Dendritic cell treated with granulocyte-macrophage colony-stimulating factor and Interleukin-4, amounts not matched to agents 40 ng/mL and 50 ng/mL, for 4 days (primary cell): ENCODE results near the gene DTNB.
"Not testable (repeated sequence)": the region's sequence is repeated elsewhere in the genome, so short reads cannot be mapped to it uniquely, and the experiment has no call there.

ENCODE experiments used
- H3K27ac Mint-ChIP-seq: one replicate; pipeline ENCODE4 v1.8.0; 2022; ENCODE audit warnings: mild to moderate bottlenecking, mixed read lengths
- H3K27me3 Mint-ChIP-seq: one replicate; pipeline ENCODE4 v1.8.0; 2022; ENCODE audit warnings: mild to moderate bottlenecking, mixed read lengths
- H3K36me3 Mint-ChIP-seq: one replicate; pipeline ENCODE4 v1.8.0; 2022; ENCODE audit warnings: low read depth, mixed read lengths
- H3K4me1 Mint-ChIP-seq: one replicate; pipeline ENCODE4 v1.8.0; 2022; ENCODE audit warnings: low read depth, mixed read lengths
- H3K4me3 Mint-ChIP-seq: one replicate; pipeline ENCODE4 v1.8.0; 2022; ENCODE audit warnings: mild to moderate bottlenecking, moderate library complexity, mixed read lengths
- H3K9me3 Mint-ChIP-seq: one replicate; pipeline ENCODE4 v1.8.0; 2022; ENCODE audit warnings: mixed read lengths
- intact Hi-C: fragments of 100-400 bp; cut with micrococcal nuclease; formaldehyde crosslinking; loops from one replicate; pipeline ENCODE4 v1.15.0; 2022

DTNB gene

GRCh38 chr2:25416674-25417073 is 256.7 kb downstream of the DTNB start:
- Mint-ChIP-seq H3K9me3 (no peaks in the 10 kb centered on the region), H3K36me3 (no peaks in the 10 kb centered on the region), H3K27me3 (no peaks in the 10 kb centered on the region), H3K4me1 (peaks cover 30% of the 10 kb centered on the region), H3K27ac (no peak overlapping the region), H3K4me3 (no peak overlapping the region)
- intact Hi-C loops: no loop called here

- intact Hi-C loops: no loop called here
- H3K36me3 Mint-ChIP-seq: no peaks in the 10 kb centered on the region
- no peak overlapping the region for H3K27ac Mint-ChIP-seq
- no peaks in the 10 kb centered on the region for H3K27me3 Mint-ChIP-seq
- no peaks in the 10 kb centered on the region for H3K9me3 Mint-ChIP-seq
- H3K4me1 Mint-ChIP-seq: peaks cover 16% of the 10 kb centered on the region
- H3K4me3 Mint-ChIP-seq: no peak overlapping the region
Observed at GRCh38 chr2:25414781-25415180, 258.6 kb downstream of the DTNB start.

DNA sequence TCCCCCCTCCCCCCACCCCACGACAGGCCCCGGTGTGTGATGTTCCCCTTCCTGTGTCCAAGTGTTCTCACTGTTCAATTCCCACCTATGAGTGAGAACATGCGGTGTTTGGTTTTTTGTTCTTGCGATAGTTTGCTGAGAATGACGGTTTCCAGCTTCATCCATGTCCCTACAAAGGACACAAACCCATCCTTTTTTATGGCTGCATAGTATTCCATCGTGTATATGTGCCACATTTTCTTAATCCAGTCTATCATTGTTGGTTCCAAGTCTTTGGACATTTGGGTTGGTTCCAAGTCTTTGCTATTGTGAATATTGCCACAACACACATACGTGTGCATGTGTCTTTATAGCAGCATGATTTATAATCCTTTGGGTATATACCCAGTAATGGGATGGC is 260.0 kb downstream of the DTNB start:
- H3K9me3 Mint-ChIP-seq, H3K4me3 Mint-ChIP-seq, intact Hi-C loops, H3K36me3 Mint-ChIP-seq, H3K27me3 Mint-ChIP-seq, H3K27ac Mint-ChIP-seq: not testable (repeated sequence)
- H3K4me1 Mint-ChIP-seq: peaks cover 16% of the 10 kb centered on the region

DNA sequence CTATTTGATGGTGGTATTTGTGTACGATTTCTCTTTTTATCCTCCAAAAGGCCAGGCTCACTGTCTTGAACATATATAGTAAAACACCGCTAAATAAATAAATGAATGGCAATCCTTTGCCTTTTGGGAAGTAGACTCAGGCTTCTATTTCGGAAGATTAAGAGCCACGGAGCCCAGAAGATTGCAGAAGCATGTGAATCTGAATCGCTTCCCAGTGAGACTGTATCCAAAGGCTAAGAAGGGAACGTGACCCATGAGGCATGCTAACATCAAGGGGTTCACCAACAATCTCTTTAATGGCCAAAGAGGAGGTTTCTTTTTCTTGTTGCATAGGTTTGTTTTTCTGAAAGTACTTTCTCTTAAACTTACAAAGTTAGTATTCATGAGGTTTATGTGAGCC is 261.6 kb downstream of the DTNB start:
- Mint-ChIP-seq H3K27ac (no peak overlapping the region), H3K27me3 (no peaks in the 10 kb centered on the region), H3K36me3 (no peaks in the 10 kb centered on the region), H3K4me3 (no peak overlapping the region), H3K9me3 (no peaks in the 10 kb centered on the region), H3K4me1 (peaks cover 16% of the 10 kb centered on the region)
- intact Hi-C loops: no loop called here

- intact Hi-C loops: no loop called here
- no peak overlapping the region for H3K4me3 Mint-ChIP-seq
- no peak overlapping the region for H3K27ac Mint-ChIP-seq
- no peaks in the 10 kb centered on the region for H3K27me3 Mint-ChIP-seq
- no peaks in the 10 kb centered on the region for H3K36me3 Mint-ChIP-seq
- no peaks in the 10 kb centered on the region for H3K9me3 Mint-ChIP-seq
- H3K4me1 Mint-ChIP-seq: peaks cover 16% of the 10 kb centered on the region
Observed at GRCh38 chr2:25411281-25411680, 262.1 kb downstream of the DTNB start.

- H3K36me3 Mint-ChIP-seq: no peaks in the 10 kb centered on the region
- peaks cover 22% of the 10 kb centered on the region for H3K4me1 Mint-ChIP-seq
- H3K4me3 Mint-ChIP-seq: no peak overlapping the region
- H3K27me3 Mint-ChIP-seq: peaks cover 4% of the 10 kb centered on the region
- H3K9me3 Mint-ChIP-seq: no peaks in the 10 kb centered on the region
- no peak overlapping the region for H3K27ac Mint-ChIP-seq
- intact Hi-C loops: no loop called here
Observed at GRCh38 chr2:25410370-25410769, 263.0 kb downstream of the DTNB start.

DNA sequence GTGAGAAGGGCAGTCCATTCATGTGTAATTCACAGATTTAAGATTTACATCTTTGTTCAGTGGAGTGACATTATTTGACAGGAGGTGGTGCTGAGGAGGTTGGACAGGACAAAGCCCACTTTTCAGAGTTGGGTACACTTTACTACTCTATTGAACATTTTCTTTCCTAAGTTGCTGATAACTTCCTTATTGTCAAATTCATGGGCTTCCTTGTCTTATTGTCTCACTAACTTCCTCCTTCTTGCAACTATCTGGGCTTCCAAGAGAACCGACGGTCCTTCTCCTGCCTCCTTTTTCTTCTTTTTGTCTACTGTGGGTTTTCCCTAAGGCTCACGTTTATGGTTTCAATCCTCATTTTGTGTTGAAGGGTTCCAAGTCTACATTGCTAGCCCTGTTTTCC is 263.9 kb downstream of the DTNB start:
- intact Hi-C loops: no loop called here
- H3K27me3 Mint-ChIP-seq: peaks cover 4% of the 10 kb centered on the region

GRCh38 chr2:25409044-25409443 is 264.3 kb downstream of the DTNB start:
- intact Hi-C loops: no loop called here
- H3K27me3 Mint-ChIP-seq: peaks cover 6% of the 10 kb centered on the region
- H3K4me1 Mint-ChIP-seq: peaks cover 26% of the 10 kb centered on the region
- no peaks in the 10 kb centered on the region for H3K36me3 Mint-ChIP-seq
- H3K9me3 Mint-ChIP-seq: no peaks in the 10 kb centered on the region
- H3K27ac Mint-ChIP-seq: no peak overlapping the region
- no peak overlapping the region for H3K4me3 Mint-ChIP-seq

More for the DNA sequence above, 263.9 kb downstream of the DTNB start:
- Mint-ChIP-seq H3K36me3 (no peaks in the 10 kb centered on the region), H3K27ac (no peak overlapping the region), H3K9me3 (no peaks in the 10 kb centered on the region), H3K4me3 (no peak overlapping the region), H3K4me1 (peaks cover 22% of the 10 kb centered on the region)

- Mint-ChIP-seq H3K9me3 (no peaks in the 10 kb centered on the region), H3K4me1 (peaks cover 27% of the 10 kb centered on the region), H3K36me3 (no peaks in the 10 kb centered on the region), H3K27ac (no peak overlapping the region), H3K27me3 (peaks cover 8% of the 10 kb centered on the region), H3K4me3 (no peak overlapping the region)
- intact Hi-C loops: no loop called here
Observed at GRCh38 chr2:25405611-25406295, 267.6 kb downstream of the DTNB start.

DNA sequence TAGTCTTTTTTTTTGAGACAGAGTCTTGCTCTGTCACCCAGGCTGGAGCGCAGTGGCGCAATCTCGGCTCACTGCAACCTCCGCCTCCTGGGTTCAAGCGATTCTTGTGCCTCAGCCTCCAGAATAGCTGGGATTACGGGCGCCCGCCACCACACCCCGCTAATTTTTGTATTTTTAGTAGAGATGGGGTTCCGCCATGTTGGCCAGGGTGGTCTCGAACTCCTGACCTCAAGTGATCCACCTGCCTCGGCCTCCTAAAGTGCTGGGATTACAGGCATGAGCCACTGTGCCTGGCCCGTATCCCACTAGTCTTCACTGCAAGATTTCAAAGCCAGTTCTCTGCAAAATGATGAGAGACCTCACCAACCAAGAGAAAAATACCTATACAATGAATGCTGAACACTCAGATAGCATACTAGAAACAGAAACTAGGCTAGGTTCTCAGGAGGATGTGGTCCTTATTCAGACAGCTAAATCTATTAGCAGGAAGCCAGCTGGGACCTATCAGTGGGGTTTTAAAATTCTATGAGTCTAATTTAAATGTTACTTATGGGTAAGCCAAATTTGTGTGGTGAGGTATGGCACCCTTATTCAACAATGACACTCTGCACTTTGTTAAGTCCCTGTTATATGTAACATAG is 270.1 kb downstream of the DTNB start:
- not testable (repeated sequence) for H3K27ac Mint-ChIP-seq
- H3K4me1 Mint-ChIP-seq: peaks cover 11% of the 10 kb centered on the region

DNA sequence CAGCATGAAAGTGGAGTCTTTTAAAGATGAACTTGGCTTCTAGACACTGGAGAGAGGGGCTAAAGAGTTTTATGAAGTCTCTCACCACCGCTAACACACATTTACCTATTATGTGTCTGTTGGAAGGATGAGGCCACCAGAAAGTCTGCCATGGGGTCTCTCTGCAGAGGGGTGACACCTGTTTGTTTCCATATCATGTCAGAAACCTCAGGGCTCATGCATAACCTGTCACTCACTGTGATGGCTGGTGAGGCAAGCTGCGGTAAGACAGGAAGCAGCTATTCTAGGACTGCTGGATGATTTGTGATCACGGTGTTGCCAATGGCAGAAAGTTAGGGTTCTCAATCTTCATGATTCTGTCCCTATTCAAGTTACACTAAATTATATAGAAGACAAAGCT is 270.9 kb downstream of the DTNB start:
- no peak overlapping the region for H3K27ac Mint-ChIP-seq
- no peak overlapping the region for H3K4me3 Mint-ChIP-seq
- intact Hi-C loops: no loop called here
- no peaks in the 10 kb centered on the region for H3K36me3 Mint-ChIP-seq
- peaks cover 8% of the 10 kb centered on the region for H3K27me3 Mint-ChIP-seq
- H3K9me3 Mint-ChIP-seq: no peaks in the 10 kb centered on the region
- peaks cover 11% of the 10 kb centered on the region for H3K4me1 Mint-ChIP-seq

More for the DNA sequence above, 270.1 kb downstream of the DTNB start:
- intact Hi-C loops, H3K36me3 Mint-ChIP-seq, H3K27me3 Mint-ChIP-seq, H3K9me3 Mint-ChIP-seq, H3K4me3 Mint-ChIP-seq: not testable (repeated sequence)

DNA sequence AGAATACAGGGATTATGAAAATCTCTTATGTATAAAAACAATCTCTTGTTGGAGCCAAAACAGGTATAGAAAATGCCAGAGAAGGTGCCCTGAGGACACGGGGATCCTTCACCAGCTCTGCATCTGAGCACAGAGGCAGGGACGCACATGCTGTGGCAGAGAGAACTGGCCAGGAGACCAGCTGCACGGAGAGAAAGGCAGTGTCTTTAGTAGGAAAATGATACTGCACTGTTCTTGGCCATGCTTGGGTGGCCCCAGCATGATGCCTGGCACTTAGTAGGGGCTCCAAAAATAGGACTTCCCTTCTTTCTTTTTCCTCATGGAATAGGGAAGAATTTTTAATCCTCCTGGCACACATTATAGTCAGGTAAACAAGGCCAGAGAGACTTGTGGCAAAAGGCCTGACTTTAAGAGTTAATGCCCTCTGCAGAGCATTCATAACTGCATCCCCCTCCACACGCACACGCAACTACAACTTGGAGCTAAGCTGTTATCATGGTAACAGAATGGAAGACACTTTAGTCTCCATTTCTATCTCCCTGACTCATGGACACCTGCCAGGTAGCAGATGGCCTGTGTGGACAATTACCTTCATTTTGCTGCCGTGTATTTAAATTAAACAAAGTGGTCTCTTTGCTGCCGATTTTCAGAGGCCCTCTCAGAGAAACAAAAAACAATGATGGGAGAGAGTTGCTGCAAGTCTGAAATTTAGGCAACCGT is 271.9 kb downstream of the DTNB start:
- H3K4me3 Mint-ChIP-seq: no peak overlapping the region
- H3K27ac Mint-ChIP-seq: no peak overlapping the region
- H3K27me3 Mint-ChIP-seq: peaks cover 8% of the 10 kb centered on the region
- no peaks in the 10 kb centered on the region for H3K9me3 Mint-ChIP-seq
- peaks cover 11% of the 10 kb centered on the region for H3K4me1 Mint-ChIP-seq
- intact Hi-C loops: no loop called here
- H3K36me3 Mint-ChIP-seq: no peaks in the 10 kb centered on the region

GRCh38 chr2:25400576-25401216 is 272.7 kb downstream of the DTNB start:
- Mint-ChIP-seq H3K27me3 (peaks cover 5% of the 10 kb centered on the region), H3K36me3 (no peaks in the 10 kb centered on the region), H3K4me3 (no peak overlapping the region), H3K9me3 (no peaks in the 10 kb centered on the region), H3K27ac (no peak overlapping the region), H3K4me1 (peaks cover 7% of the 10 kb centered on the region)
- intact Hi-C loops: no loop called here

DNA sequence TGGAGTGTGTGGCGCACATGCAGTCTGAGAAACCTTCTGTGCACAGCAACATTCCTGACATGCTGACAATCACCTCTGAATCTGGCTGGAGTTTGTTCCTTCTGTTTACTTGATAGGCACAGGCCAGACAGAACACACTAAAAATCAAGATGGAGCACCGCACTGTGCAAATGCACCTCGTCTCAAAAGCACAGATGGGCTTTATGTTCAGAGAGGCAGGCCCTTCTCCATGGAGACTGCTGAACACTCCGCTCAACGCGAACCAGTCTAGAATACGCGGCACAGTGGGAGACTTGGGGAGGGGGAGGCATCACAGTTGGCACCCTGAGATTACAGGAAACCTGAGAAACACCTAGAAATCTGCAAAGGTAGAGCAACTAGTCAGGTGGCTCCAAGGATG is 273.2 kb downstream of the DTNB start:
- peaks cover 3% of the 10 kb centered on the region for H3K27me3 Mint-ChIP-seq
- no peak overlapping the region for H3K27ac Mint-ChIP-seq
- no peaks in the 10 kb centered on the region for H3K36me3 Mint-ChIP-seq
- no peaks in the 10 kb centered on the region for H3K9me3 Mint-ChIP-seq
- intact Hi-C loops: no loop called here
- peaks cover 5% of the 10 kb centered on the region for H3K4me1 Mint-ChIP-seq
- H3K4me3 Mint-ChIP-seq: no peak overlapping the region
